Stimulated activated naive CD8-positive, alpha-beta T cell treated with anti-CD3 and anti-CD28 coated beads, Interleukin-15, Interleukin-2, amounts not matched to agents 100 U/mL and 50 U/mL, for 24 hours (primary cell): Measurements from ENCODE around the gene RFC5.
"Not testable (repeated sequence)": the region's sequence is repeated elsewhere in the genome, so short reads cannot be mapped to it uniquely, and the experiment has no call there.

Experiments used
- ATAC-seq: fragments of 150-1000 bp; cut with Tn5 transposase; one replicate; pipeline ENCODE4 v1.10.0; 2021
- DNase-seq: peaks from one replicate; pipeline ENCODE4 v3.0.0; 2021

The RFC5 gene

DNA sequence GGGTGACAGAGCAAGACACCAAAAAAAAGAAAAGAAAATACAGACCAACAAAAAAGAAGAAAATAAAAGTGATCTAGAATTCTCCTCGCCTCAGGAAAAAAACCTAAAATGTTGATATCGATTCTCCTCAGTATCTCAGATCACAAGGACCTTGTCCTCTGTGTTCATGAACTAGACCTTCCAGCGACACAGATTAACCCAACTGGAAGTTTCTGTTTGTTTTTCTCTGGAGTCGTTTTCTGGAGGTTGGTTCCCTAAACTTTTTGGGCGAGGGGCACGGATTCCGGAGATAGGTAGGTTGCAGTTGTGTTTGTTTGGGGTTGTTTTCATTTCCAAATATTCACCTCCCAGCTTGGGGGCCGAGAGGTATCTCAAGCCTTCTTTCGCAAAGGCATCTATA, 559 bp upstream of the RFC5 start:
- ATAC-seq, result no peak
- DNase-seq, result no peak

GRCh38 chr12:118017926-118018325, 1.4 kb downstream of the RFC5 start:
- ATAC-seq, result no peak
- DNase-seq, result no peak

DNA sequence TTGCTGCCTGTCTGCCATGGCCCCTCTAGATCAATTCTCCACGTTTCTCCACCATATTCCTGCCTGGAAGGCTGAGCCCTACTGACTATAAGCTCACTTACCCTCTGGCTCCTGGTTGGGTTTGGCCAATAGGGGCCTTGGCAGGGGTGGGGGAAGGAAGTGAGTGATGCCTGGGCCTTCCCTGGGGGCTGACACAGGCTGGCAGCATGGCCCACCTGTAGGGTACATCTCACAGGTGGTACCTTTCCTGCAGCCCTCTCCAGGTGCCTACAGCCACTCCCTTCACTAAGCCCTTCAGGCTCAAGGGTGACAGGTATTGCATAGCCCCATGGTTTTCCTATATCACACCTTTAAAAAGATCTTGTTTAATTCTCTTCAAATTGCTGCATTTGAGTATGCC, 3.5 kb downstream of the RFC5 start:
- ATAC-seq (no peak), DNase-seq (no peak)

- DNase-seq, ATAC-seq: not testable (repeated sequence)
These were observed 5.7 kb downstream of the RFC5 start for GRCh38 chr12:118022097-118022727.

- ATAC-seq (no peak), DNase-seq (no peak)
These were observed 6.2 kb downstream of the RFC5 start for GRCh38 chr12:118022728-118023109.

DNA sequence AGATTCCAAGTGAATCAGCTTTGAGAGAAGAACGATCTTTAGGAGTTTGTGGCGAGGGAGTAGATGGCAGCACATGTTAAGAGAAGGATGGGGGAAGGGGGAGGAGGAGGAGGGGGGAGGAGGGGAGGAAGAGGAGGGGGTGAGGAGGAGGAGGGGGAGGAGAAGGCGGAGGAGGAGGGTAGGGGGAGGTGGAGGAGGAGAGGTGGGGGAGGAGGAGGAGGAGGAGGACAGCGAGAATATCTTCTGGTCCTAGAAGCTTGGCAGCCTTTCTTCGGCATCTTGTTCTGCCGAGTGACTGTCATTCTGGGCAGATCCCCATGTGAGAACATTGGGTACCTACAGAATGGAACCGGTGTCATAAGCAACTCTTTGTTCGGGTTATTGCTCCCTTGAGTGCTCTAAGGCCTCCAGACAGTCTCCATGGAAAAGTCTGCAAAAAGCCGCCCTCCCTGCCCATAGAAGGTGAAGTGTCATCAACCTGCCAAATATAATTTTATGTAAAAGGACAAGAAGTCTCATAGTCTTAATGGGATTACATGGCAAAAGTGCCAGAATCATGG, 6.9 kb downstream of the RFC5 start:
- no peak for ATAC-seq

DNA sequence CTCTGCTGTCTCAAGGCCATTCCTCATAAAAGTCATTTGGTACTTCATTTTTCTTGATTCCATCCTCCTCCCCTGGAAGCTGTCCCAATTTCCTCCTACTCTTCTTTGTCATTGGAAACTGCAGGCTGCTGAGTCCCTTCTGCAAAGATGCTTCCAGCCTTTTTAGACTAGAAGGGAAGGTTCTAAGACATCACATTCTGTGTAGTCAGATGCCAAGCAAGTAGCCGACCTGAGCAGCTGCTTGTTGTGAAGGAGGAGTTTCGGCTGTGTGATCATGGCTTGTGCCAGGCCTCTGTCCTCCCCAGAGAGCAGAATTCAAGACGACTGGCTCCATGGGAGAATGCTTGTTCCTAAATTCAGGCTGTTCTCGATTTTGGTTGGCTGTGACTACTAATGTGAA, 8.7 kb downstream of the RFC5 start:
- DNase-seq, result no peak

More for the DNA sequence above, 6.9 kb downstream of the RFC5 start:
- DNase-seq, result no peak

DNA sequence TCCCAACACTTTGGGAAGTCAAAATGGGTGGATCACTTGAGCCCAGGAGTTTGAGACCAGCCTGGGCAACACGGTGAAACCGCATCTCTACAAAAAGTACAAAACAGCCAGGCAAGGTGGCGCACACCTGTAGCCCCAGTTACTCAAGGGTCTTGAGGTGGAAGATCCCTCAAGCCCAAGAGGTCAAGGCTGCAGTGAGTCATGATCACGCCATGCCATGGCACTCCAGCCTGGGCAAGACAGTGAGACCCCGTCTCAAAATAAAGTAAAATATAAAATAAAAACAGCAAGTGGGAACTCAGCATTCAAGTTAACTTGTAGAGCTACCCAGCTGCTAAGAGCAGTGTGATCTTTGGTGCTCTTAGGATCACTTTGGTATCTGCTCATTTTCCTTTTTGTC, 12.7 kb downstream of the RFC5 start:
- ATAC-seq, result no peak
- DNase-seq, result no peak

More for the DNA sequence above, 8.7 kb downstream of the RFC5 start:
- ATAC-seq, result no peak

DNA sequence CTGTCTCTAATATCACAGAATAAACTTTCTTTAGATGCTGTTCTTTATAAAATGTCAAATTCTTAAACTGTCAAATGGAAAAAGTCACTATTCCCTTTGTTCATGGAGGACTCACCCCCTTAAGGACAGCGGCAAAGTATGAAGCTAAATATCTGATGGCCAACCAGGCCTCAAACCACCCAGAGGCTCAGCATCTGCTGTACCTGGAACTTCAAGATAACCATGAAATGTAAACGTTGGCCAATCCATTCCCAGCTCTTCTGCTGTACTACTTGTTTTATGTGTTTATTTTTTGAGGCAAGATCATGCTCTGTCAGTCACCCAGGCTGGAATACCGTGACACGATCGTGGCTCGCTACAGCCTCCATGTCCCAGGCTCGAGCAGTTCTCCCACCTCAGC, 15.7 kb downstream of the RFC5 start:
- no peak for DNase-seq
- ATAC-seq, result no peak

- DNase-seq (no peak), ATAC-seq (no peak)
These were observed 16.8 kb downstream of the RFC5 start for GRCh38 chr12:118033323-118033722.

- ATAC-seq, result no peak
- DNase-seq, result no peak
These were observed 17.4 kb downstream of the RFC5 start for GRCh38 chr12:118033902-118034301.

DNA sequence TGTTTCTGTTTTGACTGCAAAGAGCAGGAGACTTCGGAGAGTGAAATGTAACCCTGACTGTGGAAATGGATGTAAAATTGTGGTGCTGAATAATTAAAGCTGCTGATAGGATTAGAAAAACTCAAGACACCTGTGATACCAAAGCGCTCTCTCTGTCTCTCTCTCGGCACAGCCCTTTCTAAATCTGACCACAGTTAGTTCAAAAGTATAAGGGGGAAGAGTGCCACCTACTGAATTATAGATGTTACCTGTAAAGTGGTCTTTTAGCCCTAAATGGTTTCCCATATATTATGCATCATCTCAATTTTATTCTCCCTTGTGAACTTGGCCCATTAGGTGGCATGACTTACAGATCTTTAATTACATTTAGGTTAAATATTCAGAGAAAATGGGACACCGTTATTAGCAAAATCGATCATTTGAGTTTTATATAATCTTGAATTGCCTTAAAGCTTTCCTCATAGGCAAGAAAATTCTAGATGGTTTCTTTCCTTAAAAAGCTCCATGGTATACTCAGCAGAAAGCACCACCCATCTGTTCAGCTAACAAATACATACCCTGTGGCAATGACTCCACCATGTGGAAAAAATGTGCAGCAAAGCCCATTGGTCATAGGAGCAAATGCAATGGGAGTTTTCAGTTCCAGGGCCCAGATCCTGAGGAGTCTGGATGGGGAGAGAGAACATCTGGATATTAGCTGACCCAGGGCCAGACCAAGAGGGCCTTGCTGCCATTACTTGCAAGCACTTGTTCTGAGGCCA, 18.1 kb downstream of the RFC5 start:
- ATAC-seq (no peak), DNase-seq (no peak)

- ATAC-seq, result peak; percentile 91
- peak; percentile 39 for DNase-seq
These were observed 18.9 kb downstream of the RFC5 start for GRCh38 chr12:118035190-118036041.

DNA sequence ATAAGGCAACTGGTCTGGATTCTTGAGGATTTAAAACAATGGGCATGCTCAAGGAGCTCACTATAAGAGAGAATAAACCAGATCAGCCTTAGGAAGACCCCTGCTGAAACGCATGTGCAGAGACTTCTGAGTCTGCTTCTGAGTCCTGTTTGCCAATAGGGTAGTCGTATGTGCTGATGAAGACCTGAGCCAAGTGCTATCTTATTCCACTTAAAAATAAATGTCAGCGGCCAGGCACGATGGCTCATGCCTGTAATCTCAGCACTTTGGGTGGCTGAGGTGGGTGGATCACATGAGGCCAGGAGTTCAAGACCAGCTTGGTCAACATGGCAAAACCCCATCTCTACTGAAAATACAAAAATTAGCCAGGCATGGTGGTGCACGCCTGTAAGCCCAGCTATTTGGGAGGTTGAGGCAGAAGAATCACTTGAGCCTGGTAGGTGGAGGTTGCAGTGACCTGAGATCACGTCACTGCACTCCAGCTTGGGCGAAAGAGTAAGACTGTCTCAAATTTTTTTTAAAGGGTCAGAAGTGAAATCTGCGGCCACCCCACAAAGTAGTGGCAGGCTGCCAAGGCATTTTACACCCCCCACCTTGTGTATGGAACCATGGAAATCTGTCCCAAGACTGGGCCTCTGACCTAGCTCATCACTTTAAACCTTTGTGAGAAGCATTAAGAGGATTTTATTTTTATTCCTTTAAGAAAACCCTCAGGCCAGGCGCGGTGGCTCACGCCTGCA, 20.3 kb downstream of the RFC5 start:
- DNase-seq (no peak), ATAC-seq (no peak)

DNA sequence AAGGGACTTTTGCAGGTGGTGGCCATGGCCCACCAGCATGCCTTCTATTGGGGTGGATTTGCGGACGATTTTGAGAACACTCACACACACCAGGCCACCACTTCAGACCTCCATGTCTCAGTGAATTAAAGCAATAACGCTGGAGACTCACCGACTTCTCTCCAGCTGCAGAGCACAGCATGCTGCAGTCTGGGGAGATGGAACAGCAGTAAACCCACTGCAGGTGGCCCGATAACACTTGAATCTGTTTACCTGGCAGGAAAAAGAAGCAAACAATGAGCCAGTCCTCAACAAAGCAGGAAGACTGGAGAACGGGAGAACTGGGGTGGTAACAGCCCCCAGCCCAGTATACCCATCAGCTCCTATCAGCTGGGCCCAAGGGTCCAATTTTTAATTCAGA, 21.6 kb downstream of the RFC5 start:
- DNase-seq (no peak), ATAC-seq (no peak)

GRCh38 chr12:118042091-118042490, 25.6 kb downstream of the RFC5 start:
- ATAC-seq, result no peak
- DNase-seq, result no peak

DNA sequence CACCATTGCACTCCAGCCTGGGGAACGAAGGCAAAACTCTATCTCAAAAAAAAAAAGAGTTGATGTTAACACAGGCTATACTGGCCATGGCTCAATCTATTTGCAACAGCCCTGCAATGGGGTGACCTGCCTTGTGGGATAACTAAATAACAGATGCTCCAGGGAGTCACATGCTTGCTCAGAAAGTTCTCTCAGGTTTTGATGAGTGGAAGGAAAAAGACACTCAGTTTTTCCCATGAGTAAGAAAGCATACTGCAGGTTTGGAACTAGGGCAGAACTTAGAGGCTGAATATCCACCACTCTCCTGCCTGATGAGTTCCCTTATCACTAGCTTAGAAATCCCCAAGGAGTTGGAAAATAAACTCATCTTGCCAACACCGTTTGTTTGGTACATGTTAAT, 27.6 kb downstream of the RFC5 start:
- no peak for DNase-seq
- ATAC-seq, result peak; percentile 73

- ATAC-seq (no peak), DNase-seq (no peak)
These were observed 28.1 kb downstream of the RFC5 start for GRCh38 chr12:118044577-118044976.

GRCh38 chr12:118046430-118046829, 29.9 kb downstream of the RFC5 start:
- ATAC-seq, result no peak
- DNase-seq, result no peak

DNA sequence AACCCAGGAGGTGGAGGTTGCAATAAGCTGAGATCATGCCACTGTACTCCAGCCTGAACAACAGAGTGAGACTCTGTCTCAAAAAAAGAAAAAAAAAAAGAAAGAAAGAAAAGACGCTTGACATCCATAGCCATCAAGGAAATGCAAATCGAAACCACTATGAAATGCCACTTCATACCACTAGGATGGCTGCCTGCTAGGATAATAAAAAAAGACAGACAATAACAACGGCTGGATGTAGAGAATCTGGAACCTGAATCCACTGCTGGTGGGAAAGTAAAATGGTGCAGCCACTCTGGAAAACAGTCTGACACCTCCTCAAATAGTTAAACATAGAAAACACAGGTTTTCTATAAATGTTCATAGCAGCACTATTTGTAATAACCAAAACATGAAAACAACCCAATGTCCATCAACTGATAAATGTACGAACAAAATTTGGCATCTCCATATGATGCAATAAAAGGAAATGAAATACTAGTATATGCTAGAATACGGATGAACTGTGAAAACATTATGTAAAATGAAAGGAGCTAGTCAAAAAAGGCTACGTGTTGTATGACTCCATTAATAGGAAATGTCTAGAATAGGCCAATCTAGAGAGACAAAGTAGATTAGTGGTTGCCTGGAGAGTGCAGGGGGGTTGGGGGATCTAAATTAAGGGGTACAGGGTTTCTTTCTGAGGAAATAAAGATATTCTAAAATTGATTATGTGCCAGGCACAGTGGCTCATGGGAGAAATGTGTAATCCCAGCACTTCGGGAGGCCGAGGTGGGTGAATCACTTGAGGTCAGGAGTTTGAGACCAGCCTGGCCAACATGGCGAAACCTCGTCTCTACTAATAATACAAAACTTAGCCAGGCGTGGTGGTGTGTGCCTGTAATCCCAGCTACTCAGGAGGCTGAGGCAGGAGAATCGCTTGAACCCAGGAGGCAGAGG, 34.7 kb downstream of the RFC5 start:
- ATAC-seq (peak; percentile 35), DNase-seq (no peak)
